ENCODE measurements around the gene SUPT5H. TPM values are rescaled to one million over a fixed set of nuclear protein-coding genes. Genes with fewer than 3 reads are reported as not detected.

SUPT5H gene
- 100 to 1,000 TPM; 192 to 201 TPM for total RNA-seq

DNA sequence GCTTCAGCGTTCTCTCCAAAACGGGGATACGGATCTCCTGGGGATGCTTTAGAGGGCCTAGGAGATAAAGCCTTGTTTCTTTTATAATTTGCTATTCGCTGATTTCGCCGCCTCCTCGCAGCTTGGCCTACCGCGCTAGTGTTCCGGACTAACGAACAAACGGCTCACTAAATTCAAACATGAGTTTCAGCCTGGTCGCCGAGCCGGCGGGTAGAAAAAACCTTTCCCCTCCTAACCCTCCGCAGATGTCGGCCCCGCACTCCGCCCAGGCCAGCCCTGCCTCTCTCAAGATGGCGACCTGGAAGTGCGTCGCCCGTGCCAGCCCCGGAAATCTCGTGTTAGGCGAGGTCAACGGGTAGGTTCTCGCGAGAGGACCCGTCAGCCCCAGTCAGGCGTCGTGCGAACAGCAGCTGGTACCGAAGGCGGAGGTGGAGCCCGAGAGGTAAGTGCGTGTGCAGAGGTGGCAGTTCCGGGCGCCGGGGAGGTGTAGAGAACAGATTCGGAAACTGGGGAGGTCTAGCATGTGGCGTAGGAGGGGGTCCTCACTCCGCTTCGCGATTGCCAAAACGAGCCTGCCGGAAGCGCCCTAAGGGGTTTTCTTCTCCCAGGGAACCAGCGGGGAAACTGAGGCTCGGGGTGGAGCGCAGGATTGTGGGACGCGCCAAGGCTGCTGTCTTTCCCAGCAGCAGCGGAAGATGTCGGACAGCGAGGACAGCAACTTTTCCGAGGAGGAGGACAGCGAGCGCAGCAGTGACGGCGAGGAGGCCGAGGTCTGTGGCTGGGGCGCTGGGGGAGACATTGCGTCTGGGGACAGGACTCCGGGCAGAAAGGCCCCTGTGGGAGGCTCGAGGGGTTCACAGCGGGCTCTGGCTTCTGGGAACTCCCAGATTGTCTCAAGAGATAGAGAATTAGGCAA is at the start of gene SUPT5H:
SUPT5H (plus strand) TSS at position 387 of the 916 bp plus-strand sequence; CDS start at position 696, 309 bp downstream.
- peak within 1 kb of the TSS; percentile 90 to 96 for H3K4me3 Mint-ChIP-seq
- H3K4me1 Mint-ChIP-seq (ENCODE audit: low read depth) = peaks cover 52% of the 10 kb centered on the region
- ATAC-seq (replicated peaks in 1 of 2) (peak; percentile 93 to 94), DNase-seq (peak; percentile 97 to 99)
- H3K27ac Mint-ChIP-seq = peak within 1 kb of the TSS; percentile 92
- no peaks in the 10 kb centered on the region for H3K9me3 Mint-ChIP-seq
- H3K36me3 Mint-ChIP-seq (ENCODE audit: insufficient read depth in 2 of 2) = peaks cover 19 to 33% of the 10 kb centered on the region in 2 donors
- H3K27me3 Mint-ChIP-seq (ENCODE audit: low read depth) = no peaks in the 10 kb centered on the region

DNA sequence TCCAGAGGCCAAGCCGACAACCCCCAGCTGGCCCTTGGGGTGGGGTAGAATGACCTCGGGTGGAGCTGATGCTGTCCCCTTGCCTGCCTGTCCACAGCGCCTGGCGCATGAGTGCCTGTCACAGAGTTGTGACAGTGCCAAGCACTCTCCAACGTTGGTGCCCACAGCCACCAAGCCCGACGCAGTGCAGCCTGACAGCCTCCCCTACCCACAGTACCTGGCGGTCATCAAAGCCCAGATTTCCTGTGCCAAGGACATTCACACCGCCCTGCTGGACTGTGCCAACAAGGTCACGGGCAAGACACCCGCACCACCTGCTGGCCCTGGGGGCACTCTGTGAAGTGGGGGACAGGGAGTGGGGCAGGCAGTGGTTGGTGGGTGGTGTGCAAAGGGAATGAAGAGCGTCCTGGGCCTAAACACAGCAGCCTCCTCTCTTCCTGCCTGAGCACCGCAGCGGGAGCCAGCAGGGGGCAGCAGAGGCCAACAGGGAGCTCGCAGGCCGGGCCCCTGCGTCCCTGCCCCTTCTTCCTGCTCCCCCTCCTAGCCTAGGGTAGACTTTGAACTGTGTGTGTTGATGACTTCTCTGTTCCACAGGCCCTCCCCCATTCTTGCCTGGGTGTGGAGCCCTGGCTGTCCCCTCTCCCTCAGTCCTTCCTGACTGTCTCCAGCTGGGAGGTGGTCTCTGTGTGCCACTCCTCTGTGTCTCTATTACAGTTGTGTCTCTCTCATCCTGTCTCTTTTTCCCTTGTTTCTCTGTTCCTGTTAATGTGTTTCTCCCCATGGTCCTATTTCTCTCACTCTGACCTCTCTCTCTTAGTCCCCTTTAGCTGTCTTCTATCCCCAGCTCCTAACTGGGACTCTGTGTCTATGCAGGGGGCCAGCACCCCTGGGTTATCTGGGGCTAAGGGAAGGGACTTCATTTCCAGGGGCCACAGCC is 47.8 kb upstream of the SUPT5H start:
- Mint-ChIP-seq H3K36me3 (ENCODE audit: insufficient read depth in 2 of 2) (peaks cover 0 to 11% of the 10 kb centered on the region in 2 donors), H3K27me3 (ENCODE audit: low read depth) (no peaks in the 10 kb centered on the region), H3K4me3 (peak overlapping the region; percentile 43 to 45), H3K4me1 (ENCODE audit: low read depth) (peaks cover 79% of the 10 kb centered on the region), H3K9me3 (no peaks in the 10 kb centered on the region), H3K27ac (peak overlapping the region; percentile 53)
- ATAC-seq (replicated peaks in 1 of 2) (peak; percentile 42 to 48), DNase-seq (peak; percentile 93 to 97)

DNA sequence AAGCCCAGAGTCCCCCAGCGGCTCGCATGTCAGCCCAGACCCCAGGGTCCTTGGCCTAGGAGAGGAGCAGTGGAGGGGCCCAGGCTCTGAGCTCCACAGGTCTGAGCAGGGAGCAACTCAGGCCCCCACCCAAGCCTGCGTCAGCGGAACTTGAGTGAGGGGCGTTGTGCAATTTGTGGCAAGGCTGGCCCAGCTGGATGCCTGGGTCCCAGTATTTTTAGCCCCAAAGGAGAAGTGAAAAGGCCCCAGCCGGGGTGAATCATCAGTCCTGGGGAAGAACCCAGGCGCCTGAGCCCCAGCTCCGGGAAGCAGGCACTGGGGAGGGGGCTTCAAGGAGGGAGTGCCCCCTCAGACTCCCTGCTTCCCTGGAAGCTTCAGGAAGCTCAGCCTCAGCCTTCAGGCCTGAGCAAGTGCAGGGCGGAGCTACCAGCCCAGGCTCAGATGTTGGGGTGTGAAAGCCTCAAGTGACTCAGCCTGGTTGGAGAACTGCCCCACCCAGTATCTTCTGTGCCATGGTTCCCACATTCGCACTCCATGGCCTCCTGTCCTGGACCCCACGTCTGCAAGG is 47.0 kb upstream of the SUPT5H start:
- Mint-ChIP-seq H3K4me1 (ENCODE audit: low read depth) (peaks cover 77% of the 10 kb centered on the region), H3K27ac (peak overlapping the region; percentile 53), H3K4me3 (peak overlapping the region; percentile 43 to 45), H3K36me3 (ENCODE audit: insufficient read depth in 2 of 2) (peaks cover 0 to 9% of the 10 kb centered on the region in 2 donors), H3K27me3 (ENCODE audit: low read depth) (no peaks in the 10 kb centered on the region), H3K9me3 (no peaks in the 10 kb centered on the region)
- peak; percentile 68 to 73 for DNase-seq
- peak in 1 of 2 donors; percentile 10 for ATAC-seq (replicated peaks in 1 of 2)

DNA sequence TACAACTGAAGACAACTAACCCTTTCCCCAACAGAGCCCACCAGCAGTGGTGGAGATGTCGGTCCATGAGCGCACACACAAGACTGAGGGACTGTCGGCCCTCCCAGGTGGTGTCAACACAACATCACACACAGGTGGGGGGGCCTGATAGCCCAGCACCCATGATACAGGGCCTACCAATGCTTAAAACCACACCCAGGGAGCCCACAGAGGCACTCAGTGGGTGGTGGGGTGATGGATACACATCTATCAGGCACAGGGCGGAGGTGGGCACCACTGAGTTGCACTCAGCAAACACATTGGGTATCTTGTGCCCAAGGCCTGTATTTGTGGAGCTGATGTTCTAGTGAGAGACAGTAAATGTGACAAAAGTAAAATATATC is 45.7 kb upstream of the SUPT5H start:
- Mint-ChIP-seq H3K36me3 (ENCODE audit: insufficient read depth in 2 of 2) (peaks cover 0 to 5% of the 10 kb centered on the region in 2 donors), H3K4me3 (peak overlapping the region; percentile 40), H3K27ac (peak overlapping the region; percentile 21), H3K27me3 (ENCODE audit: low read depth) (no peaks in the 10 kb centered on the region), H3K4me1 (ENCODE audit: low read depth) (peaks cover 78% of the 10 kb centered on the region), H3K9me3 (no peaks in the 10 kb centered on the region)
- ATAC-seq (replicated peaks in 1 of 2) (no peak), DNase-seq (no peak)

DNA sequence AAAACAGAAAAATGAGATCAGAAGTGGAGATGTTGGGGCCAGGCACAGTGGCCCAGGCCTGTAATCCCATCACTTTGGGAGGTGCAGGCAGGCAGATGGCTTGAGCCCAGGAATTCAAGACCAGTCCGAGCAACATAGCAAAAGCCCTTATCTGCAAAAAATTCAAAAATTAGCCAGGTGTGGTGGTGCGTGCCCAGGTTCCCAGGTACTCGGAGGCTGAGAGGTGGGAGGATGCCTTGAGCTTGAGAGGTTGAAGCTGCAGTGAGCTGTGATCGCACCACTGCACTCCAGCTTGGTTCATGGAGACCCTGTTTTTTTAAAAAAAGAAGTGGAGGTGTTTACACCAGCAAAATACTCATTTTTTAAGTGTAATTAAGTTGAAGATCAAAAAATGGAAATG is 45.3 kb upstream of the SUPT5H start:
- H3K27me3 Mint-ChIP-seq (ENCODE audit: low read depth) = no peaks in the 10 kb centered on the region
- no peak for ATAC-seq (replicated peaks in 1 of 2)

DNA sequence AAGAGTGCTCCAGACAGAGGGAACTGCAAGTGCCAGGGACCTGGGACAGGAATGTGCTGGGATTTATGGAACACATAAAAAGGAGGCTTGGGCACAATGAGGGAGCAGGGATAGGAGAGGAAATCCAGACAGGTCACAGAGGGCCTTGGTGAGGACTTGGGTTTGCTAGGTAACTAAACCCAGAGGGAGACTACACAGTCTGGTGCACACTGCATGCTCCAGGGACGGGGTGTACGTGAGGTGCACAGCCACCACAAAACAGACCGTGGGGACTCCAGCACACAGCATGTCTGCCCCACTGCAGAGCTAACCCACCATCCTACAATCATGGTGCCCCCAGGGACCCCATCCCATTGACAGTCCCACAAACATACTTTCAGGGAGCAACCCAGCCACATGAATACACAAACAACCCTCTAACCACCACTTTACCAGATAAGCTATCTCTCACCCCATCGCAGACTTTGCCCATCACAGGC is 44.3 kb upstream of the SUPT5H start:
- peak overlapping the region; percentile 90 for H3K27ac Mint-ChIP-seq
- peaks cover under 1% of the 10 kb centered on the region in 2 donors for H3K36me3 Mint-ChIP-seq (ENCODE audit: insufficient read depth in 2 of 2)

More for the DNA sequence above, 45.3 kb upstream of the SUPT5H start:
- Mint-ChIP-seq H3K4me3 (peak overlapping the region; percentile 40), H3K4me1 (ENCODE audit: low read depth) (peaks cover 82% of the 10 kb centered on the region), H3K9me3 (no peaks in the 10 kb centered on the region), H3K27ac (peak overlapping the region; percentile 30), H3K36me3 (ENCODE audit: insufficient read depth in 2 of 2) (peaks cover 0 to 5% of the 10 kb centered on the region in 2 donors)
- no peak for DNase-seq

DNA sequence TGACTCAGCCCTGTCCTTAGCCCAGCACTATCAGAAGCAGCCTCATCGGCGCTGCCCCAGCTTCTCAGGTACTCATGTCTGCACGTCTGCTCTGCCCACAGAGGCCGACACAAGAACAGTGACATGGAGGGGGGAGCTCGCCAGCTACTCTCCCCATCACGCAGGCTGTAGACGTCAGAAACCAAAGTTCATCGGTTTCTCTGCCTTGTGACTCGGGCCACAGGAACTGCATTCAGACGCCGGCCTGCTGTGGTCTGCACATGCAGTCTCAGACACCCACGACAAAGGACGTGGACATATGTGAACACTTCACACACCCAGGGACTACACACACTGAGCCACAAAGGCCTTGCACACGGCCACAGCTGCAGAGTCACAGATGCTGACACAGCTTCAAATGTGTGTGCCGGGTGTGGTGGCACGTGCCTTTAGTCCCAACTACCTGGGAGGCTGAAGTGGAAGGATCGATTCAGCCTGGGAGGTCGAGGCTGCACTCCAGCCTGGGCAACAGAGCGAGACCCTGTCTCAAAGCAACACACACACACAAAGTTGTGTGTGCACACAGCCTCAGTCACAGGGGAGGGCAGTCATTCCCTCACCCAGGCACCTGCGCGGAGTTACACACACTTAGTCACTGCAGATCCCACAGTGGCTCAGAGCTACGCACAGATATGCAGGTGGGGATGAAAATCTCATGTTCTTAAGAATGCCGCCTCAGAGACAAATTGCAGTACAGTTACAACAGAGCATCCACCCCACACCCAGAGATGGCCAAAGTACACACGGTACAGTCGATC is 43.6 kb upstream of the SUPT5H start:
- peak overlapping the region; percentile 43 to 100 for H3K4me3 Mint-ChIP-seq
- peak; percentile 86 to 94 for DNase-seq
- H3K36me3 Mint-ChIP-seq (ENCODE audit: insufficient read depth in 2 of 2) = peaks cover 2% of the 10 kb centered on the region in 2 donors
- ATAC-seq (replicated peaks in 1 of 2) = peak; percentile 69 to 72
- no peaks in the 10 kb centered on the region for H3K27me3 Mint-ChIP-seq (ENCODE audit: low read depth)
- H3K9me3 Mint-ChIP-seq = no peaks in the 10 kb centered on the region
- H3K4me1 Mint-ChIP-seq (ENCODE audit: low read depth) = peaks cover 88% of the 10 kb centered on the region
- H3K27ac Mint-ChIP-seq = peak overlapping the region; percentile 90

More for the DNA sequence above, 44.3 kb upstream of the SUPT5H start:
- H3K9me3 Mint-ChIP-seq = no peaks in the 10 kb centered on the region
- no peaks in the 10 kb centered on the region for H3K27me3 Mint-ChIP-seq (ENCODE audit: low read depth)
- peak overlapping the region; percentile 43 to 100 for H3K4me3 Mint-ChIP-seq
- DNase-seq = no peak
- peak in 1 of 2 donors; percentile 16 for ATAC-seq (replicated peaks in 1 of 2)
- peaks cover 85% of the 10 kb centered on the region for H3K4me1 Mint-ChIP-seq (ENCODE audit: low read depth)

DNA sequence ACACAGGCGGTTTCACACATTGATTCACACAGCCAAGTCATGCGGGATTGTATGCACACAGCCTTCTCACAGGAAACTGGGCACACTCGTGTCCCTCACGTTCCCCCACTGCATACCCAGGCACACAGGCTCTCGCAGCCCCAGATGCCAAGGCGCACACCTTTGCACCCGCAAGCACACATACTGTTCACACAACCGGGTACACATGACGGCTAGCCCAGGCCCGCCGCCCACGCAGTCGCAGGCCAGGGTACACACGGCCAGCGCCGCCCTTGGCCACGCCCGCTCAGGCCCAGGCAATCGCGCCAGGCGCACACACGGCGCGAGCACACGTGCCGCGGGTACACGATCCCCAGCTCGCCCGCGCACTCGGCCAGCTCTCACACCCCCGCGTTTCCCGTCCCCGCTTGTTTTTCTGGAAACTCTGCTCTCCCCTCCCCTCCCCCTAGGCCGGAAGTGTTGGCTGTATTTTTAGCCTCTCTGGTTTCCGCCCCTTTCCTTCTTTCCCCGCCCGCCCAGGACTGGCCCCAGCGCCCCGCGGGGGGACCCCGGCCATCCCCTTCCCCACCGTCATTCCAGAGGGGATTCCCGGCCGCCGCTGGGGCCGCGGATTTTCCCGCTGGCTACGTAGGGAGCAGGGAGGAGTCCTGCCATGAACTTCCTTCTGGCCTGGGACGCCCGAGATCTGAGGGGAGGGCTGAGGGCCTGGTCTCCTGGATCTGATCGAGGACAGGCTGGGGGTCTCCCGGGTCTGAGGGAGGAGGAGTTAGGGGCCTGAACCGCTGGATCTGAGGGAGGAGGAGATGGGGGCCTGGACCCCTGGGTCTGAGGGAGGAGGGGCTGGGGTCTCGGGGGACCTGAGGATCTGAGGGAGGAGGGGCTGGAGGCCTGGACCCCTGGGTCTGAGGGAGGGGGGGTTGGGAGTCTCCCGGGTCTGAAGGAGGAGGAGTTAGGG is 42.8 kb upstream of the SUPT5H start:
- Mint-ChIP-seq H3K27me3 (ENCODE audit: low read depth) (no peaks in the 10 kb centered on the region), H3K4me3 (peak overlapping the region; percentile 43 to 100), H3K27ac (peak overlapping the region; percentile 90), H3K4me1 (ENCODE audit: low read depth) (peaks cover 79% of the 10 kb centered on the region), H3K36me3 (ENCODE audit: insufficient read depth in 2 of 2) (peaks cover 2 to 7% of the 10 kb centered on the region in 2 donors), H3K9me3 (no peaks in the 10 kb centered on the region)
- ATAC-seq (replicated peaks in 1 of 2) (peak; percentile 5 to 12), DNase-seq (peak; percentile 89)

DNA sequence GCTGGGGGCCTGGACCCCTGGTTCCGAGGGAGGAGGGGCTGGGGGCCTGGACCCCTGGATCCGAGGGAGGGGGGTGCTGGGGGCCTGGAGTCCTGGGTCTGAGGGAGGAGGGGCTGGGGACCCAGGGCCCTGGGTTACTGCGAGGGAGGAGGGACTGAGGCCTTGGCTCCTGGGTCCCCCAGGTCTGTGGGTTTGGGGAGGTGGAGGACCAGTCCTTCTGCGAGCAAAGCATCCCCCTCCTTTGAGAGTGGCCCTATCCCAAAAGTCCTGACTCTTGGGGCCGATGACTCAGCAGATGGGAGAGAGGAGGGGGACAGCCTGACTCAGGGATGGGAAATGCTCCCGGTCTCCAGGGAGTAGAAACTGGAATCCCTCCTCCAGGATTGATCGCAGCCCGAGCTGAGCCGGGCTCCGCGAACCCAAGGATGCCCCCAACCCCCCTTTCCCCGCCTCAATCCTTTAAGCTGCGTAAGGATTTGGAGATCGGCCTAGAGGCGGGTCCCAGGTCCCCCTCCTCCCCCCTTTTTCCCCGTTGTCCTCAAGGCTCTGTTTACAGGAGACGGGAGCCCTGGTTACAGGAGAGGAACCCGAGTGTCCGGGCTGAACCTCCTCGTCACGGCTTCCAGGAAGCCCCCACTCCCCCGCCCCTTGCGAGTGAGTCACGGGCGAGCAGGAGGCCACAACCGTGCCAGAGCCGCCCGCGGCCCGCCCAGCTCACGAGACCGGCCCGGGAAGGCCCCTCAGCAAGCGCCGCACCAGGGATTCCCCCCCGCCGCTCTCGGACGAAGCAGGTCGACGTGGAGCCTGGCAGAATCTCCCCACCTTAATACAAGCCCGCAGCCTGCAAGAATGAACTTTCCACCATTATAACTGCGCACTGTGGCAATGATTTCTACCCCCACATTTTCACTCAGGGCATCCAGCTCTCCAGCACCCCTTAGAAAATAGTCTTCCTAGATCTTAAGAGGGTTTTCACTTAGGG is 41.8 kb upstream of the SUPT5H start:
- ATAC-seq (replicated peaks in 1 of 2) (peak; percentile 23 to 27), DNase-seq (peak; percentile 98 to 99)
- Mint-ChIP-seq H3K27ac (peak overlapping the region; percentile 90), H3K36me3 (ENCODE audit: insufficient read depth in 2 of 2) (peaks cover 12 to 16% of the 10 kb centered on the region in 2 donors), H3K4me1 (ENCODE audit: low read depth) (peaks cover 71% of the 10 kb centered on the region), H3K4me3 (peak overlapping the region; percentile 43 to 100), H3K27me3 (ENCODE audit: low read depth) (no peaks in the 10 kb centered on the region), H3K9me3 (no peaks in the 10 kb centered on the region)

DNA sequence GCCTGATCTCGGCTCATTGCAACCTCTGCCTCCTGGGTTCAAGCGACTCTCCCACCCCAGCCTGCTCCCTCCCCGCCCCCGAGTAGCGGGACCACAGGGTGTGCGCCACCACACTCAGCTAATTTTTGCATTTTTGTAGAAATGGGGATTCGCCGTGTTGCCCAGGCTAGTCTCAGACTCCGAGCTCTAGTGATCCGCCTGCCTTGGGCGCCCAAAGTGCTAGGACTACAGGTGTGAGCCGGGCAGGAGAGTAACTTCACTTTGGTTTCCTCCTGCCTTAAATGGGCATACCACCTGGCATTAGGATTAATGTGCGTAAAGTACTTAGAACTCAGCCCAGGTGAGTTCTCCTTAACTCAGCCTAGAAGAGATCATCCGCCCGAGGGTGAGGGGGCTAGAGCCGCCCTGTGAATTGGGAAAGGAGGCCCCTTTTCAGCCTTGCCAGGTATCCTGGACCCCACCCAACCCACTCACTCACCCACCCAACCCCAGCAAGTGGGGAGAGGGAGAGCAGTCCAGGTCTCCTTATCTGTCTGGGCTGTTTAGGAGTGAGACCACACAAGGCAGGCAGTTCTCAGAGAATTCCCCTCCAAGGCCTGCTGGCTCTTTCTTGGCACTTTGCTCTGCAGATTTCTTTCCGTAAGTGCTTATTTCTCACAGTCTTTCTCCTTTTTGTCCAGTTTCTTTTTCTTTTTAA is 40.0 kb upstream of the SUPT5H start:
- Mint-ChIP-seq H3K36me3 (ENCODE audit: insufficient read depth in 2 of 2) (peaks cover 15 to 21% of the 10 kb centered on the region in 2 donors), H3K4me1 (ENCODE audit: low read depth) (peaks cover 62% of the 10 kb centered on the region), H3K27me3 (ENCODE audit: low read depth) (no peaks in the 10 kb centered on the region), H3K27ac (no peak overlapping the region), H3K4me3 (peak overlapping the region; percentile 88 to 100), H3K9me3 (no peaks in the 10 kb centered on the region)
- no peak for ATAC-seq (replicated peaks in 1 of 2)
- no peak for DNase-seq
